ENCODE results near the gene ANKRD63. TPM values are rescaled to one million over a fixed set of nuclear protein-coding genes. Genes with fewer than 3 reads are reported as not detected.

ANKRD63 gene
- total and polyA plus RNA-seq, 2 donors (not counting 1 experiment from before 2014, with no cell fraction given): 0.25 TPM; not detected in 1

GRCh38 chr15:40247406-40247971 is 35.4 kb downstream of the ANKRD63 start:
- Mint-ChIP-seq H3K27ac (no peak overlapping the region), H3K4me1 (no peaks in the 10 kb centered on the region), H3K9me3 (ENCODE audit: insufficient read depth) (no peaks in the 10 kb centered on the region), H3K4me3 (no peak overlapping the region), H3K27me3 (peaks cover 10% of the 10 kb centered on the region)
- Histone ChIP-seq H3K9me3 (ENCODE audit: control extremely low read depth in 1 of 3, control insufficient read depth in 2 of 3, insufficient read depth in 1 of 3, low read length in 2 of 3) (no peaks in the 10 kb centered on the region), H3K79me2 (ENCODE audit: control insufficient read depth, insufficient read depth, low read length) (no peaks in the 10 kb centered on the region), H3K9ac (ENCODE audit: low read length) (no peak overlapping the region), H2AFZ (ENCODE audit: insufficient read depth, low read depth, low read length, poor library complexity, severe bottlenecking) (no peak overlapping the region), H3K4me2 (replicated peaks; ENCODE audit: low read depth, low read length, poor library complexity, severe bottlenecking) (no peak overlapping the region), H3K4me1 (ENCODE audit: control insufficient read depth in 2 of 2, insufficient read depth in 2 of 2, low read length in 2 of 2) (peaks cover 0 to 6% of the 10 kb centered on the region in 2 donors), H3K36me3 (replicated peaks in 1 of 2; ENCODE audit: control extremely low read depth in 1 of 2, control insufficient read depth in 1 of 2, extremely low read depth in 1 of 2, insufficient read depth in 2 of 2, low read length in 1 of 2) (no peaks in the 10 kb centered on the region), H4K20me1 (ENCODE audit: control insufficient read depth, insufficient read depth, low read length, poor library complexity, severe bottlenecking) (no peaks in the 10 kb centered on the region), H3K27ac (ENCODE audit: low read length in 2 of 2) (no peak overlapping the region), H3K4me3 (ENCODE audit: control extremely low read depth in 1 of 5, extremely low read depth in 1 of 5, insufficient read depth in 1 of 5, low read depth in 2 of 5, low read length in 4 of 5) (no peak overlapping the region), H3K27me3 (replicated peaks in 1 of 4; ENCODE audit: control extremely low read depth in 1 of 4, control insufficient read depth in 3 of 4, insufficient read depth in 4 of 4, low read length in 3 of 4) (peaks cover 0 to 21% (median 5%) of the 10 kb centered on the region in 4 experiments)
- TF ChIP-seq CTCF (IDR thresholded peaks at IDR 0.05) (no peak), EZH2 (IDR thresholded peaks at IDR 0.05; ENCODE audit: borderline replicate concordance, insufficient read depth, low read depth, low read length, poor library complexity, severe bottlenecking) (no peak)
- intact Hi-C loops (cut with micrococcal nuclease): no loop called here
- POLR2A ChIA-PET: no interaction called here
- no peak for DNase-seq
- WGBS (ENCODE audit: insufficient coverage): 82% methylated on average over 9 of the region's 12 CpGs
- CTCF ChIA-PET: interaction anchor here (0.9 to 1.2 kb wide), 2 partner anchors 18 to 30 kb away, joined by 3 read pairs; no protein-coding TSS in a partner anchor
- no peak for ATAC-seq (ENCODE audit: low read depth)

DNA sequence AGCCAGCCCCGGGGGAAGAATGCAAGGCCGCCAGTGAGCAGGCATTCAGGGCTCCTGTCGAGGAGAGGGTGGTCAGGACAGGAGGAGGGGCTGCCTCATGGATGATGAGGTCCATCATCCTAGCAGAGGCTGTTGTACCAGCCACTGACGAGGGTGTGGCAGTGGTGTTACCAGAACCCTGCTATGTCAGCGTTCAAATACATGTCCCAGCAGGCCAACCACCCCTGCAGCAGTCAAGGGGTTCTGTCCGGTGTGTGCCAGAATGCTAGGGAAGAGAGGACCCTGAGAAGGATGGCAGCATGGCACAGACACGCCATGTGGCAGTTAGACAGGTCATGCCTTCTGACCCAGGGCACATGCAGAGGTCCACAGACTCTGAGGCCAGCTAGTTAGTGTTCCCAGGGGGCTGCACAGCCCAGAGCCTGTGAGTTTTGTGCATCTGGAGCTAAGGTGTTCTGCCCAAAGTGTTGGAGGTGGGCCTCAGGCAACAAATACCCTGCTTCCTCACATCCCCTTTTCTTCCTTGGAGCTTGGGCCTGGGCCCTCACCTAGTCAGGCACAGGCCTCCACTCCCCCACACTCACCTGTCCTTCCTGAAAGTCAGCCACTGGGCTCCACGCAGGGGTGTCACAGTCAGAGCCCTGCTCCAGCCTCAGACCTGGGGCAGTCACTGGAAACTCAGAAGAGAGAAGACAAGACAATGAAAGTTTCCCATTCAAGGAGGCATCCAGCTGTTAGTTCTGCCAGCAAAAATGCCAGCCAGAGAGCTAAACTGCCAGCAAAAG is 36.2 kb downstream of the ANKRD63 start:
- ATAC-seq (ENCODE audit: low read depth) (no peak), DNase-seq (no peak)
- no peak overlapping the region for H2AFZ ChIP-seq (ENCODE audit: insufficient read depth, low read depth, low read length, poor library complexity, severe bottlenecking)
- no peaks in the 10 kb centered on the region for H3K4me1 Mint-ChIP-seq
- no peaks in the 10 kb centered on the region for H3K4me1 ChIP-seq (ENCODE audit: control insufficient read depth in 2 of 2, insufficient read depth in 2 of 2, low read length in 2 of 2)
- no peaks in the 10 kb centered on the region for H3K9me3 ChIP-seq (ENCODE audit: control extremely low read depth in 1 of 3, control insufficient read depth in 2 of 3, insufficient read depth in 1 of 3, low read length in 2 of 3)
- intact Hi-C loops (cut with micrococcal nuclease): no loop called here
- no peak overlapping the region for H3K4me2 ChIP-seq (replicated peaks; ENCODE audit: low read depth, low read length, poor library complexity, severe bottlenecking)
- H4K20me1 ChIP-seq (ENCODE audit: control insufficient read depth, insufficient read depth, low read length, poor library complexity, severe bottlenecking): no peaks in the 10 kb centered on the region
- H3K4me3 Mint-ChIP-seq: no peak overlapping the region
- ChIA-PET POLR2A (no interaction called here), CTCF (interaction anchor here (0.9 to 1.2 kb wide), 2 partner anchors 17 to 29 kb away, joined by 3 read pairs; no protein-coding TSS in a partner anchor)
- H3K27ac Mint-ChIP-seq: no peak overlapping the region
- H3K79me2 ChIP-seq (ENCODE audit: control insufficient read depth, insufficient read depth, low read length): no peaks in the 10 kb centered on the region
- H3K9me3 Mint-ChIP-seq (ENCODE audit: insufficient read depth): no peaks in the 10 kb centered on the region
- no peak overlapping the region for H3K4me3 ChIP-seq (ENCODE audit: control extremely low read depth in 1 of 5, extremely low read depth in 1 of 5, insufficient read depth in 1 of 5, low read depth in 2 of 5, low read length in 4 of 5)
- no peaks in the 10 kb centered on the region for H3K36me3 ChIP-seq (replicated peaks in 1 of 2; ENCODE audit: control extremely low read depth in 1 of 2, control insufficient read depth in 1 of 2, extremely low read depth in 1 of 2, insufficient read depth in 2 of 2, low read length in 1 of 2)
- no peak overlapping the region for H3K9ac ChIP-seq (ENCODE audit: low read length)
- WGBS (ENCODE audit: insufficient coverage): 98% methylated on average over 6 of the region's 8 CpGs
- TF ChIP-seq CTCF (IDR thresholded peaks at IDR 0.05) (no peak), EZH2 (IDR thresholded peaks at IDR 0.05; ENCODE audit: borderline replicate concordance, insufficient read depth, low read depth, low read length, poor library complexity, severe bottlenecking) (no peak)
- H3K27me3 Mint-ChIP-seq: peaks cover 10% of the 10 kb centered on the region
- H3K27ac ChIP-seq (ENCODE audit: low read length in 2 of 2): no peak overlapping the region
- H3K27me3 ChIP-seq (replicated peaks in 1 of 4; ENCODE audit: control extremely low read depth in 1 of 4, control insufficient read depth in 3 of 4, insufficient read depth in 4 of 4, low read length in 3 of 4): peaks cover 0 to 13% (median under 1%) of the 10 kb centered on the region in 4 experiments

Data from B cell (primary cell).